Cardiac muscle cell (in vitro differentiated cells and primary cell): ENCODE data around the gene GATAD2B. TPM values are rescaled to one million over a fixed set of nuclear protein-coding genes. Genes with fewer than 3 reads are reported as not detected.
A peak's percentile ranks its signal among the peaks of the same experiment; 100 is the strongest.

ENCODE experiments used
- DNase-seq, 2 donors: peaks; one replicate each; pipeline versions ENCODE4 v3.0.0 to v3.0.0-alpha.2; 2010 to 2017; ENCODE audit warnings: low read depth in 1 of 2, low spot score in 1 of 2
- H3K27ac ChIP-seq: fragments of 200-600 bp; sonication (generic); 2 replicates; pipeline ENCODE4 v1.5.1; 2016
- H3K27me3 ChIP-seq: fragments of 200-600 bp; sonication (generic); 2 replicates; pipeline ENCODE4 v1.6.0; 2016; ENCODE audit warnings: control low read depth
- H3K36me3 ChIP-seq: fragments of 200-600 bp; sonication (generic); 2 replicates; pipeline ENCODE4 v1.5.1; 2016; ENCODE audit warnings: control low read depth
- H3K4me1 ChIP-seq: fragments of 200-600 bp; sonication (generic); 2 replicates; pipeline ENCODE4 v1.8.1; 2017; ENCODE audit warnings: low read depth, mild to moderate bottlenecking, mixed run types
- H3K4me3 ChIP-seq: fragments of 200-600 bp; sonication (generic); 2 replicates; pipeline ENCODE4 v1.5.1; 2016; ENCODE audit warnings: mild to moderate bottlenecking
- H3K9me3 ChIP-seq: fragments of 200-600 bp; sonication (generic); 2 replicates; pipeline ENCODE4 v1.5.1; 2017; ENCODE audit warnings: low read depth, mild to moderate bottlenecking, control low read depth
- CTCF ChIP-seq: IDR thresholded peaks from 2 replicates; pipeline ENCODE4 v1.5.1; 2012; ENCODE audit warnings: low read depth, mild to moderate bottlenecking, low read length
- polyA plus RNA-seq: library from polyadenylated mRNA; unstranded; fragments of >200 nt; fragmentation: Nextera tagmentation; extraction: Ambion mirVana; gene quantifications from 2 replicates; pipeline ENCODE4 v1.2.1, GENCODE V29; 2016
- total RNA-seq: library from RNA; depleted of rRNA; stranded (reverse); fragments of >200 nt; gene quantifications from 2 replicates; pipeline ENCODE4 v1.2.3, GENCODE V29; 2016

GATAD2B gene
- total and polyA plus RNA-seq, 2 experiments from 2014 or later: 8.1 to 19.6 TPM

- no peak overlapping the region for H3K27ac ChIP-seq
- peak in 1 of 2 donors; percentile 49 for DNase-seq
These were observed 56.5 kb downstream of the GATAD2B start for GRCh38 chr1:153866045-153866850.

DNA sequence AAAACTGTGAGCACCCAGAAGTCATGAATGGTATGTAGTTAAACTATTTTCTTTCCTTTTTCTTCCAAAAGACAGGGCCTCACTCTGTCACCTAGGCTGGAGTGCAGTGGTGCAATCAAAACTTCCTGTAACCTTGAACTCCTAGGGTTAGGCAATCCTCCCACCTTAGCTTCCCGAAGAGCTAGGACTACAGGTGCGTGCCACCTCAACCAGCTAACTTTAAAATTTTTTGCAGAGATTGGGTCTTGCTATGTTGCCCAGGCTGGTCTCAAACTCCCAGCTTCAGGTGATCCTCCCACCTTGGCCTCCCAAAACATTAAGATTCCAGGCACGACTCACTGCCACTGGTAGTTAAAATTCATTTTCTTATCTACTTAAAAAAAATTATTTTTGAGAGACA is 62.5 kb downstream of the GATAD2B start:
- no peaks in the 10 kb centered on the region for H3K4me1 ChIP-seq
- no peaks in the 10 kb centered on the region for H3K9me3 ChIP-seq
- H3K27ac ChIP-seq: no peak overlapping the region
- no peak for TF ChIP-seq CTCF
- no peaks in the 10 kb centered on the region for H3K27me3 ChIP-seq
- no peak overlapping the region for H3K4me3 ChIP-seq
- H3K36me3 ChIP-seq: no peaks in the 10 kb centered on the region
- no peak for DNase-seq

More at GRCh38 chr1:153866045-153866850, 56.5 kb downstream of the GATAD2B start:
- no peaks in the 10 kb centered on the region for H3K9me3 ChIP-seq
- H3K4me1 ChIP-seq: no peaks in the 10 kb centered on the region
- no peak for TF ChIP-seq CTCF
- no peaks in the 10 kb centered on the region for H3K27me3 ChIP-seq
- no peaks in the 10 kb centered on the region for H3K36me3 ChIP-seq
- no peak overlapping the region for H3K4me3 ChIP-seq

- no peaks in the 10 kb centered on the region for H3K36me3 ChIP-seq
- H3K9me3 ChIP-seq: no peaks in the 10 kb centered on the region
- no peak for TF ChIP-seq CTCF
- no peak overlapping the region for H3K27ac ChIP-seq
- no peak for DNase-seq
- H3K4me1 ChIP-seq: no peaks in the 10 kb centered on the region
- no peaks in the 10 kb centered on the region for H3K27me3 ChIP-seq
- no peak overlapping the region for H3K4me3 ChIP-seq
These were observed 65.3 kb downstream of the GATAD2B start for GRCh38 chr1:153857505-153857904.

DNA sequence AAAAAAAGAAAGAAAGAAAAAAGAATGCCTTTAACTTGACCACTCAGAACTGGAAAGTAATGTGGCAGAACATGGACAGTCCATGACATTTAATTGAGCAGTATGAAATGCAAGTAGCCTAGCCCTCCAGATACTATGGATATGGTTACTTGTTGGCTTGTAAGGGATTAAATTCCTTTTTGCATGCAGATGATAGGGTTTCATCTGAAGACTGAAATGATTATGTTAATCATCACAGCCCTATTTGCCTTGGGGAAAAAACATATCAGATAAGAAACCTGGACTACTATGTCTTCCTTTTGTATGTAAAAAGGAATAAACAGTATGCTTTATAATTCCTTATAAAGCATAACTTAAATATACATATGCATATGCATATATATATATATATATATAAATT is 66.0 kb downstream of the GATAD2B start:
- Histone ChIP-seq H3K9me3 (no peaks in the 10 kb centered on the region), H3K27ac (no peak overlapping the region), H3K27me3 (no peaks in the 10 kb centered on the region), H3K4me1 (no peaks in the 10 kb centered on the region), H3K4me3 (no peak overlapping the region), H3K36me3 (no peaks in the 10 kb centered on the region)
- no peak for DNase-seq
- TF ChIP-seq CTCF: no peak

DNA sequence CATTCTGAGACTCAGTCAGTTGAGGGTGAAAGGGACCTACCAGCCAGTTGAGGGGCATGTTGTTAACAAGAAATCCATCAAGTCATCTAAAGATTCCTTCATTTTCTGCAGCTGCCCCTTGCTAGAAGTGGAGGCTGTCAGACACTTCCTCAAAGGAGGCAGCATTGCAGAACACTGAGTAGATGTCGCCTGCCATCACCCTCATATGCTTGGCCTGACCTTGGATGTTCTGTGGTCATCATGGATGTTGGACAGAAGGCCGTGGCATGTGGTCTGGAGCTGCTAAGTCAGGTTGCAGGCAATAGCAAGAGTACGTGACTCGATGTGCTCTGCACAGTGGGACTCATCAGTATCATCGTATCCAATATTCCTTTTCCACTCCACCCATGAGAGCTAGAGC is 70.6 kb downstream of the GATAD2B start:
- TF ChIP-seq CTCF: no peak
- no peaks in the 10 kb centered on the region for H3K27me3 ChIP-seq

More for the DNA sequence above, 70.6 kb downstream of the GATAD2B start:
- Histone ChIP-seq H3K9me3 (no peaks in the 10 kb centered on the region), H3K36me3 (peaks cover 4% of the 10 kb centered on the region), H3K4me3 (no peak overlapping the region), H3K4me1 (no peaks in the 10 kb centered on the region), H3K27ac (peak overlapping the region; percentile 30)
- no peak for DNase-seq
